Cardiac atrium fibroblast (primary cell): ENCODE results near the gene SLC20A1. TPM values are rescaled to one million over a fixed set of nuclear protein-coding genes. Genes with fewer than 3 reads are reported as not detected.

Experiments
- total RNA-seq: library from RNA; depleted of rRNA; stranded (reverse); fragments of >200 nt; gene quantifications from 2 replicates; pipeline ENCODE4 v1.2.3, GENCODE V29; 2015

SLC20A1 gene
- 73.5 and 139 TPM in 2 replicates for total RNA-seq

DNA sequence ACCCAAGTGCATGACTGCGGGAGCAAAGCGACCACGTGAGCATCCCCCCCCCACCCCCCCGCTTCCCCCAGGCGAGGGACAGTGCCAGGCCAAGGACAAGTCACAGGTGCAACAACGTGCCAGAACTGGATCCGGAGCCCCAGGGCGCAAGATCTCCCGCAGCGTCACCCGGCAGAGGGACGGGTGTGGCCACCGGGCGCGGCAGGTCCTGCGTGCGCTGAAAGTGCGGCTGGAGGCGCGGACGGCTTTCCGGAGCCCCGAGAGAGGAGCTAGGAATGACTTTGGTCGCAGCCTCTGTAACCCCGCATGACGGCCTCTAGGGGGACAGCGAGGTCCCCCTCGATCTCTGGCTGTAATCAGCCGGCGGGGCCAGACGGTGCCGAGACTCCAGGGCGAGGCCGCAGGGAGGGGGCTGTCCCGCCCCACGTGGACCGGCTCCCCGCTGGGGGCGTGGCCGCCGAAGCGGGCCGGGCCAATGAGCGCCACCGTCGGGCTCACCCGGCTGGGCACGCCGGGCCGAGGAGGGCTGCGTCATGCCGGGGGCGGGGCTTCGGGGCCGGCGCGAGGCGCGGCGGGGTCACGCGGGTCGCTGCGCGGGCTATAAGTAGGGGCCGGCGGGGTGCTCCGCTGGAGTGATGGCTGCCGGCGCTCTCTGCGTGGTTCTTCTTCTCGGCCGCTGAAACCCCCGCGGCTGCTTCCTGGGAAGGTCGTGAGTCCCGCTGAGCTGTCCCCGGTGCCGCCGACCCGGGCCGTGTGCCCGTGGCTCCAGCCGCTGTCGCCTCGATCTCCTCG is at the start of gene SLC20A1:
Gene SLC20A1 (plus strand): TSS at position 630 of the 792 bp plus-strand sequence. CDS start 890 bp downstream, outside the sequence.

Other genes starting within 250 kb of the SLC20A1 start
- gene RGPD8, start 212.3 kb upstream of the SLC20A1 start, total RNA-seq = 3.6 and 8.1 TPM in 2 replicates
- gene TTL, start 163.8 kb upstream of the SLC20A1 start, total RNA-seq = 27.8 and 38.6 TPM in 2 replicates
- gene POLR1B, start 103.5 kb upstream of the SLC20A1 start, total RNA-seq = 11.5 and 12.8 TPM in 2 replicates
- gene CHCHD5, start 61.3 kb upstream of the SLC20A1 start, total RNA-seq = 16.7 and 16.8 TPM in 2 replicates
- not detected in 2 replicates for gene NT5DC4, start 75.1 kb downstream of the SLC20A1 start, total RNA-seq
- 0.72 and 1.1 TPM in 2 replicates for gene CKAP2L, start 118.7 kb downstream of the SLC20A1 start, total RNA-seq
- 0.18 TPM in 1 of 2 replicates, not detected in the other for gene IL1A, start 138.6 kb downstream of the SLC20A1 start, total RNA-seq
- 0.72 and 8.4 TPM in 2 replicates for gene IL1B, start 190.8 kb downstream of the SLC20A1 start, total RNA-seq